CD4-positive, alpha-beta T cell (primary cell): ENCODE results near the gene WEE1. TPM values are rescaled to one million over a fixed set of nuclear protein-coding genes. Genes with fewer than 3 reads are reported as not detected.

Source experiments
- ATAC-seq: fragments of 200-7000 bp; cut with Tn5 transposase; one replicate; pipeline ENCODE4 v1.10.0; 2022; ENCODE audit warnings: mild to moderate bottlenecking; ENCODE audit not compliant: poor library complexity
- CTCF ChIA-PET: fragments of 350-600 bp; sonication (Branson Sonifier 250); formaldehyde crosslinking; loops from one replicate; lab custom pipeline; 2021; ENCODE audit warnings: antibody characterized with exemption, inconsistent platforms; lab: Charles Lee
- POLR2A ChIA-PET: fragments of 350-600 bp; sonication (Branson Sonifier 250); formaldehyde crosslinking; loops from one replicate; lab custom pipeline; 2021; ENCODE audit warnings: antibody characterized with exemption, inconsistent platforms; lab: Charles Lee
- DNase-seq, 14 experiments: peaks; one replicate each; pipeline ENCODE4 v3.0.0-alpha.2; 2013 to 2020; ENCODE audit warnings: mixed read lengths in 2 of 14
- H3K27ac ChIP-seq, 2 donors: one replicate each; pipeline versions ENCODE4 v1.5.1 to v1.7.0; 2013; ENCODE audit warnings: low read length in 2 of 2, low read depth in 1 of 2, mild to moderate bottlenecking in 1 of 2
- H3K27me3 ChIP-seq, 2 experiments: 1 replicate in 1 of 2; 2 replicates in 1 of 2; pipeline versions ENCODE4 v1.6.1 to v1.7.0; 2013; ENCODE audit warnings: low read length in 2 of 2, control low read depth in 1 of 2, mild to moderate bottlenecking in 1 of 2, moderate library complexity in 1 of 2; ENCODE audit not compliant: insufficient read depth in 2 of 2, control insufficient read depth in 1 of 2
- H3K36me3 ChIP-seq: one replicate; pipeline ENCODE4 v1.6.1; 2013; ENCODE audit warnings: low read length, control low read depth; ENCODE audit not compliant: insufficient read depth
- H3K4me1 ChIP-seq: one replicate; pipeline ENCODE4 v1.6.1; 2013; ENCODE audit warnings: low read length, control low read depth; ENCODE audit not compliant: insufficient read depth
- H3K4me3 ChIP-seq: one replicate; pipeline ENCODE4 v1.5.1; 2013; ENCODE audit warnings: mild to moderate bottlenecking, low read length, moderate library complexity
- H3K9me3 ChIP-seq, 2 experiments: 1 replicate in 1 of 2; 2 replicates in 1 of 2; pipeline versions ENCODE4 v1.6.1 to v1.7.0; 2013; ENCODE audit warnings: low read length in 2 of 2, mild to moderate bottlenecking in 2 of 2, control low read depth in 1 of 2, moderate library complexity in 1 of 2; ENCODE audit not compliant: control insufficient read depth in 1 of 2, insufficient read depth in 1 of 2
- H3K27ac Mint-ChIP-seq: one replicate; pipeline ENCODE4 v1.8.0; 2020; ENCODE audit warnings: mixed read lengths
- H3K27me3 Mint-ChIP-seq: one replicate; pipeline ENCODE4 v1.8.0; 2021; ENCODE audit warnings: mixed read lengths
- H3K36me3 Mint-ChIP-seq: one replicate; pipeline ENCODE4 v1.8.0; 2021; ENCODE audit warnings: low read depth, mixed read lengths
- H3K4me1 Mint-ChIP-seq: one replicate; pipeline ENCODE4 v1.8.0; 2021; ENCODE audit warnings: low read depth, mixed read lengths
- H3K4me3 Mint-ChIP-seq: one replicate; pipeline ENCODE4 v1.8.0; 2020; ENCODE audit warnings: mild to moderate bottlenecking, mixed read lengths
- H3K9me3 Mint-ChIP-seq: one replicate; pipeline ENCODE4 v1.8.0; 2020; ENCODE audit warnings: mixed read lengths
- CTCF ChIP-seq: fragments of 200-600 bp; IDR thresholded peaks from one replicate; pipeline ENCODE4 v1.8.0; 2022; ENCODE audit warnings: antibody characterized with exemption, mild to moderate bottlenecking
- intact Hi-C, 2 experiments: fragments of 100-400 bp; cut with DNase I in 1 of 2; cut with micrococcal nuclease in 1 of 2; formaldehyde crosslinking; loops; one replicate each; pipeline versions ENCODE4 v1.15.1 to v1.9.0; 2023 to 2025; cut with DNase I, micrococcal nuclease
- total RNA-seq, 174 experiments: library from RNA in 2 of 174; stranded (reverse) in 2 of 174; gene quantifications; one replicate each; pipeline ENCODE4 v1.2.3 and lab custom pipeline; 2021 to 2026

The WEE1 gene
- total RNA-seq, 2 experiments from 2014 or later = 9.3 to 10.7 TPM

GRCh38 chr11:9624448-9624847 lies 51.0 kb downstream of the WEE1 start:
- Mint-ChIP-seq H3K4me1 (no peaks in the 10 kb centered on the region), H3K4me3 (no peak overlapping the region), H3K9me3 (no peaks in the 10 kb centered on the region), H3K27ac (no peak overlapping the region), H3K27me3 (no peaks in the 10 kb centered on the region), H3K36me3 (no peaks in the 10 kb centered on the region)
- POLR2A ChIA-PET = no interaction called here
- Histone ChIP-seq H3K36me3 (no peaks in the 10 kb centered on the region), H3K27ac (no peak overlapping the region), H3K4me1 (no peaks in the 10 kb centered on the region), H3K27me3 (no peaks in the 10 kb centered on the region), H3K4me3 (no peak overlapping the region), H3K9me3 (no peaks in the 10 kb centered on the region)
- TF ChIP-seq CTCF = no peak
- ATAC-seq (no peak), DNase-seq (no peak)
- intact Hi-C loops = no loop called here
- CTCF ChIA-PET = no interaction called here

- Histone ChIP-seq H3K27ac (no peak overlapping the region), H3K4me1 (no peaks in the 10 kb centered on the region), H3K4me3 (no peak overlapping the region), H3K27me3 (no peaks in the 10 kb centered on the region), H3K9me3 (no peaks in the 10 kb centered on the region), H3K36me3 (no peaks in the 10 kb centered on the region)
- intact Hi-C loops = no loop called here
- no peak overlapping the region for H3K4me3 Mint-ChIP-seq
- no peaks in the 10 kb centered on the region for H3K9me3 Mint-ChIP-seq
- ChIA-PET CTCF (no interaction called here), POLR2A (no interaction called here)
- H3K27ac Mint-ChIP-seq = no peak overlapping the region
- no peaks in the 10 kb centered on the region for H3K27me3 Mint-ChIP-seq
- ATAC-seq = no peak
- TF ChIP-seq CTCF = no peak
- no peak for DNase-seq
- H3K4me1 Mint-ChIP-seq = no peaks in the 10 kb centered on the region
- no peaks in the 10 kb centered on the region for H3K36me3 Mint-ChIP-seq
These were observed 51.7 kb downstream of the WEE1 start for GRCh38 chr11:9625162-9625561.

GRCh38 chr11:9625728-9626127 lies 52.3 kb downstream of the WEE1 start:
- no peaks in the 10 kb centered on the region for H3K9me3 Mint-ChIP-seq
- Histone ChIP-seq H3K27me3 (no peaks in the 10 kb centered on the region), H3K27ac (no peak overlapping the region), H3K9me3 (no peaks in the 10 kb centered on the region), H3K36me3 (no peaks in the 10 kb centered on the region), H3K4me1 (no peaks in the 10 kb centered on the region), H3K4me3 (no peak overlapping the region)
- intact Hi-C loops = no loop called here
- no peak overlapping the region for H3K4me3 Mint-ChIP-seq
- H3K27ac Mint-ChIP-seq = no peak overlapping the region
- ATAC-seq = no peak
- ChIA-PET POLR2A (no interaction called here), CTCF (no interaction called here)
- no peaks in the 10 kb centered on the region for H3K4me1 Mint-ChIP-seq
- TF ChIP-seq CTCF = no peak
- DNase-seq = no peak
- H3K36me3 Mint-ChIP-seq = no peaks in the 10 kb centered on the region
- no peaks in the 10 kb centered on the region for H3K27me3 Mint-ChIP-seq
